HG03442 (cell line): ENCODE results near the gene NEK2.
"Not testable (repeated sequence)": the region's sequence is repeated elsewhere in the genome, so short reads cannot be mapped to it uniquely, and the experiment has no call there.

Source experiments
- ATAC-seq: cut with Tn5 transposase; IDR thresholded peaks from one replicate; pipeline ENCODE4 v1.9.1; 2021; ENCODE audit warnings: mild to moderate bottlenecking, moderate library complexity; ENCODE audit not compliant: unreplicated experiment

Gene NEK2

GRCh38 chr1:211675230-211676105, at the start of gene NEK2:
Gene NEK2 (minus strand): TSS chr1:211675621. CDS start chr1:211675479, 142 bp downstream.
- peak; percentile 98 for ATAC-seq

GRCh38 chr1:211724687-211725196, 49.3 kb upstream of the NEK2 start:
- ATAC-seq, result no peak

GRCh38 chr1:211723273-211723672, 47.9 kb upstream of the NEK2 start:
- no peak for ATAC-seq

- no peak for ATAC-seq
Measured at GRCh38 chr1:211722277-211723175, 47.1 kb upstream of the NEK2 start.

- not testable (repeated sequence) for ATAC-seq
Measured at GRCh38 chr1:211716555-211716954, 41.1 kb upstream of the NEK2 start.

GRCh38 chr1:211715971-211716370, 40.5 kb upstream of the NEK2 start:
- no peak for ATAC-seq

GRCh38 chr1:211714154-211714553, 38.7 kb upstream of the NEK2 start:
- ATAC-seq, result no peak

- no peak for ATAC-seq
Measured at GRCh38 chr1:211713231-211713630, 37.8 kb upstream of the NEK2 start.

- no peak for ATAC-seq
Measured at GRCh38 chr1:211711315-211711705, 35.9 kb upstream of the NEK2 start.

GRCh38 chr1:211710566-211711314, 35.3 kb upstream of the NEK2 start:
- ATAC-seq, result no peak

GRCh38 chr1:211708926-211709325, 33.5 kb upstream of the NEK2 start:
- ATAC-seq, result no peak

GRCh38 chr1:211708006-211708405, 32.6 kb upstream of the NEK2 start:
- no peak for ATAC-seq

GRCh38 chr1:211705467-211706091, 30.2 kb upstream of the NEK2 start:
- no peak for ATAC-seq

GRCh38 chr1:211704543-211704942, 29.1 kb upstream of the NEK2 start:
- ATAC-seq, result no peak

GRCh38 chr1:211703812-211704537, 28.6 kb upstream of the NEK2 start:
- ATAC-seq, result no peak

- no peak for ATAC-seq
Measured at GRCh38 chr1:211701733-211702132, 26.3 kb upstream of the NEK2 start.

GRCh38 chr1:211699059-211699458, 23.6 kb upstream of the NEK2 start:
- ATAC-seq, result no peak

GRCh38 chr1:211698161-211699026, 23.0 kb upstream of the NEK2 start:
- ATAC-seq, result peak; percentile 33

- ATAC-seq, result peak; percentile 74
Measured at GRCh38 chr1:211697356-211697755, 21.9 kb upstream of the NEK2 start.
